Measurements from ENCODE around the gene MAGI2. TPM values are rescaled to one million over a fixed set of nuclear protein-coding genes. Genes with fewer than 3 reads are reported as not detected.

MAGI2 gene
- total and polyA plus RNA-seq, 2 of the 13 experiments (the other 11 are each of a cell fraction or from before 2014, with no cell fraction given), result 1.5 to 3.8 TPM

DNA sequence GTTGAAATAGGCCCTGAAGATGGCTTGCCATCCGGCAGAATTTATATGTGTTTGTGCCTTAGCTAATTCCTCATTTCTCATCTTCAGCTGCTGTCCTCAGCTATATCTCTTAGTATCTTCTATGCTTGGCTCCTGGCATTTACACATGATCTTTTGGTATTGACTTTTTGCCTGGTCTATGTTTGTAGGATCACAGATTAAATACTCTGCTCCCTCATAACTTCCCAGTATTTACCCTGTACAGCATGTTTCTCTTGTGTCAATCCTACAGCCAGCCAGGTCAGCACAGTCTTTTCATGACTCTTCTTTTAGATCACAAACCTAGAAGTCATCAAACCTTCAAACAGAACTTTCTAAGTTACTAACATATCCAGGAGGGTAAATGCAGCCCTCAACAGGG is 743.8 kb downstream of the MAGI2 start (continued):
- TF ChIP-seq, protein P1, sequence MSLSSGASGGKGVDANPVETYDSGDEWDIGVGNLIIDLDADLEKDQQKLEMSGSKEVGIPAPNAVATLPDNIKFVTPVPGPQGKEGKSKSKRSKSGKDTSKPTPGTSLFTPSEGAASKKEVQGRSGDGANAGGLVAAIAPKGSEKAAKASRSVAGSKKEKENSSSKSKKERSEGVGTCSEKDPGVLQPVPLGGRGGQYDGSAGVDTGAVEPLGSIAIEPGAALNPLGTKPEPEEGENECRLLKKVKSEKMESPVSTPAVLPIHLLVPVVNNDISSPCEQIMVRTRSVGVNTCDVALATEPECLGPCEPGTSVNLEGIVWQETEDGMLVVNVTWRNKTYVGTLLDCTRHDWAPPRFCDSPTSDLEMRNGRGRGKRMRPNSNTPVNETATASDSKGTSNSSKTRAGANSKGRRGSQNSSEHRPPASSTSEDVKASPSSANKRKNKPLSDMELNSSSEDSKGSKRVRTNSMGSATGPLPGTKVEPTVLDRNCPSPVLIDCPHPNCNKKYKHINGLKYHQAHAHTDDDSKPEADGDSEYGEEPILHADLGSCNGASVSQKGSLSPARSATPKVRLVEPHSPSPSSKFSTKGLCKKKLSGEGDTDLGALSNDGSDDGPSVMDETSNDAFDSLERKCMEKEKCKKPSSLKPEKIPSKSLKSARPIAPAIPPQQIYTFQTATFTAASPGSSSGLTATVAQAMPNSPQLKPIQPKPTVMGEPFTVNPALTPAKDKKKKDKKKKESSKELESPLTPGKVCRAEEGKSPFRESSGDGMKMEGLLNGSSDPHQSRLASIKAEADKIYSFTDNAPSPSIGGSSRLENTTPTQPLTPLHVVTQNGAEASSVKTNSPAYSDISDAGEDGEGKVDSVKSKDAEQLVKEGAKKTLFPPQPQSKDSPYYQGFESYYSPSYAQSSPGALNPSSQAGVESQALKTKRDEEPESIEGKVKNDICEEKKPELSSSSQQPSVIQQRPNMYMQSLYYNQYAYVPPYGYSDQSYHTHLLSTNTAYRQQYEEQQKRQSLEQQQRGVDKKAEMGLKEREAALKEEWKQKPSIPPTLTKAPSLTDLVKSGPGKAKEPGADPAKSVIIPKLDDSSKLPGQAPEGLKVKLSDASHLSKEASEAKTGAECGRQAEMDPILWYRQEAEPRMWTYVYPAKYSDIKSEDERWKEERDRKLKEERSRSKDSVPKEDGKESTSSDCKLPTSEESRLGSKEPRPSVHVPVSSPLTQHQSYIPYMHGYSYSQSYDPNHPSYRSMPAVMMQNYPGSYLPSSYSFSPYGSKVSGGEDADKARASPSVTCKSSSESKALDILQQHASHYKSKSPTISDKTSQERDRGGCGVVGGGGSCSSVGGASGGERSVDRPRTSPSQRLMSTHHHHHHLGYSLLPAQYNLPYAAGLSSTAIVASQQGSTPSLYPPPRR (CRISPR knock-in tag; IDR thresholded peaks at IDR 0.05; ENCODE audit: borderline replicate concordance), result peak; percentile 40; the same call in 1 of the 2 replicates
- TF ChIP-seq NCOA1 (CRISPR knock-in tag; IDR thresholded peaks at IDR 0.05), result no peak
- TF ChIP-seq TBX2 (CRISPR knock-in tag; IDR thresholded peaks at IDR 0.05; ENCODE audit: borderline replicate concordance), result no peak
- TF ChIP-seq RXRB (CRISPR knock-in tag; IDR thresholded peaks at IDR 0.05; ENCODE audit: borderline replicate concordance), result no peak
- TF ChIP-seq TAF1 (CRISPR knock-in tag; IDR thresholded peaks at IDR 0.05), result no peak
- no peak for TF ChIP-seq ZFP1 (CRISPR knock-in tag; IDR thresholded peaks at IDR 0.05)
- TF ChIP-seq PAX8 (CRISPR knock-in tag; IDR thresholded peaks at IDR 0.05; ENCODE audit: borderline replicate concordance), result no peak
- peak; percentile 80 for TF ChIP-seq BCL6 (CRISPR knock-in tag; IDR thresholded peaks at IDR 0.05)
- TF ChIP-seq MED1 (CRISPR knock-in tag; IDR thresholded peaks at IDR 0.05), result no peak
- TF ChIP-seq ZNF75D (CRISPR knock-in tag; IDR thresholded peaks at IDR 0.05; ENCODE audit: borderline replicate concordance), result no peak
- TF ChIP-seq ISL2 (CRISPR knock-in tag; IDR thresholded peaks at IDR 0.05), result no peak
